Measurements from ENCODE around the gene CERS6.

DNA sequence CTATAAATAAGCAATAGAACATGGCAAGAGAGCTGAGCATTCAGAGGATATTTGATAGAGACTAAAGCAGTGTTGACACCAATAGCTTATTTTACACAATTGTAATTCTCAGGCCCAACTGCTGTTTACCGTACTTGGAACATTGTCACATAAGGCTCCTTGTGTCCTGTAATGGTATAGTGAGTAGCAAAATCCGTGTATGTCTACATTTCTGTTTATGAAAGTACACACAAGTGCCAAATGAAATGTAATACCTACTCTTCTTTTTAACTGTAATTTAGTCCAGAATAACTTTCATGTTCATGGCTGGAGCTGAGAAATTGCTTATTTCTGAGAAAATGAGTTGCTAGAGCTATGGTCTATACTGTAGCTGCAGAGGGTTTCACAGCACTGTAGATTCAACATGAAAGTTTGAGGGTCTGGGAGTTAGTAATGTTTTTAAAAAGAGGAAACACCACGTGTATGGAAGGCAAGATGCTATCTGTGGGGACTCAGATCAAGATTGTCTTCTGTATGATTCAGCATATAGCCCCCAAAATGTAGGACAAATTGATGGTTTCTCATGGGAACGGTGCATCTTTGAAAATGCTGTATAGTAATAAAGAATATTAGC is 236.2 kb downstream of the CERS6 start:
- TF ChIP-seq, protein P1, sequence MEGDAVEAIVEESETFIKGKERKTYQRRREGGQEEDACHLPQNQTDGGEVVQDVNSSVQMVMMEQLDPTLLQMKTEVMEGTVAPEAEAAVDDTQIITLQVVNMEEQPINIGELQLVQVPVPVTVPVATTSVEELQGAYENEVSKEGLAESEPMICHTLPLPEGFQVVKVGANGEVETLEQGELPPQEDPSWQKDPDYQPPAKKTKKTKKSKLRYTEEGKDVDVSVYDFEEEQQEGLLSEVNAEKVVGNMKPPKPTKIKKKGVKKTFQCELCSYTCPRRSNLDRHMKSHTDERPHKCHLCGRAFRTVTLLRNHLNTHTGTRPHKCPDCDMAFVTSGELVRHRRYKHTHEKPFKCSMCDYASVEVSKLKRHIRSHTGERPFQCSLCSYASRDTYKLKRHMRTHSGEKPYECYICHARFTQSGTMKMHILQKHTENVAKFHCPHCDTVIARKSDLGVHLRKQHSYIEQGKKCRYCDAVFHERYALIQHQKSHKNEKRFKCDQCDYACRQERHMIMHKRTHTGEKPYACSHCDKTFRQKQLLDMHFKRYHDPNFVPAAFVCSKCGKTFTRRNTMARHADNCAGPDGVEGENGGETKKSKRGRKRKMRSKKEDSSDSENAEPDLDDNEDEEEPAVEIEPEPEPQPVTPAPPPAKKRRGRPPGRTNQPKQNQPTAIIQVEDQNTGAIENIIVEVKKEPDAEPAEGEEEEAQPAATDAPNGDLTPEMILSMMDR (IDR thresholded peaks at IDR 0.05; ENCODE audit: low read depth, low read length), result no peak
- TF ChIP-seq POLR2A (IDR thresholded peaks at IDR 0.05; ENCODE audit: extremely low read depth, insufficient read length), result no peak
